Lower leg skin (tissue), 4 donors: ENCODE results near the gene RXRA. TPM values are rescaled to one million over a fixed set of nuclear protein-coding genes. Genes with fewer than 3 reads are reported as not detected.

Experiments
- DNase-seq, 2 donors: peaks; one replicate each; pipeline ENCODE4 v3.0.0-alpha.2; 2019; ENCODE audit warnings: low spot score in 2 of 2
- H3K4me3 ChIP-seq: fragments of 200-600 bp; sonication (generic); 2 replicates; pipeline ENCODE4 v1.5.1; 2017; ENCODE audit warnings: mild to moderate bottlenecking, low read depth; ENCODE audit not compliant: poor library complexity, severe bottlenecking
- POLR2A ChIP-seq, 2 donors: fragments of 450-650 bp; IDR thresholded peaks; one replicate each; pipeline ENCODE4 v1.6.1; 2016 to 2017; ENCODE audit warnings: antibody characterized with exemption in 2 of 2, mild to moderate bottlenecking in 1 of 2, moderate library complexity in 1 of 2
- WGBS, 2 donors: methylation state at CpG; one replicate each; pipeline ENCODE4 v1.1.5; 2018; 5-methylcytosine and 5-hydroxymethylcytosine counted together
- intact Hi-C: fragments of 100-400 bp; cut with DNase I; formaldehyde crosslinking; loops from one replicate; pipeline ENCODE4 v1.15.0; 2023; ENCODE audit warnings: low total_unique reads
- total RNA-seq, 4 donors: library from RNA; depleted of rRNA; stranded (reverse); fragments of >200 nt; gene quantifications; one replicate each; pipeline ENCODE4 v1.1.0, GENCODE V29; 2016
- TF ChIP-seq, protein P1 (sequence below), 3 donors: fragments of 450-650 bp; IDR thresholded peaks; one replicate each; pipeline ENCODE4 v1.5.1; 2016; ENCODE audit warnings: antibody characterized with exemption in 3 of 3, mild to moderate bottlenecking in 3 of 3, moderate library complexity in 2 of 3

Gene RXRA
- total RNA-seq, 4 donors from 2014 or later = 143 to 242 (median 166) TPM

DNA sequence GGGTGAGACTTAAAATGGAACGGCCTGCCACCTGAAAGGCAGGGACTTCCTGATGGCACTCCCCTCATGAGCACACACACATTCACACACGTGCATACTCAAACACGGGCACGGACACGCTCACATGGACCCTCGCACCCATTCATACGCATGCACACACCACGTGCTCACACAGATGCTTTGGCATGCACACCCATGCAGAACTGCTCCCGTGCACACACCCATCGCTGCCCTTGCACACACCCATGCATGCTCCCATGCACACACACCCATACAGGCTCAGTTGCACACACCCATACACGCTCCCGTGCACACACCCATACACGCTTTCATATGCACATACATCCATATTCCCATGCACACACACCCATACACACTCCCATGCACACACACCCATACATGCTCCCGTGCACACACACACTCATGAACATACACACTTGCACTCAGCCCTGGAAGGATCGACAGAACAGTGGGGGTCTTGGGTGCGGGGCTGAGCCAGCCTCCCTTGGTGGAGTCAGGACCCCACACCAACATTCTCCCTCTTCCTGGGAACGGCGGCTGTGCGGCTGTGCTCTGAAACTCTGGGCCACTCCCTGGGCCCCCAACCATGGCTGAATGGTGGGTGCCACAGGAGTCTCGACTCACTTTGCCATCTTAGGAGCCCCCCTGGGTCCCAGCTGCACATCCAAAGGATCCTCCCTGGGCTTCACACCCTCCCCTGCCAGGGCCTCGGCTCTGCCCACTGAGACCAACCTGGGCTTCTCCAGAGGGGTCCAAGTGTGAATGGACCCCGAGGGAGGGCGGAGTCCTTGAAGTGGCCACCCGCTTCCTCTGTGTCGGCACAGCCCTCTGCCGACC lies 115.2 kb downstream of the RXRA start:
- TF ChIP-seq, protein P1, sequence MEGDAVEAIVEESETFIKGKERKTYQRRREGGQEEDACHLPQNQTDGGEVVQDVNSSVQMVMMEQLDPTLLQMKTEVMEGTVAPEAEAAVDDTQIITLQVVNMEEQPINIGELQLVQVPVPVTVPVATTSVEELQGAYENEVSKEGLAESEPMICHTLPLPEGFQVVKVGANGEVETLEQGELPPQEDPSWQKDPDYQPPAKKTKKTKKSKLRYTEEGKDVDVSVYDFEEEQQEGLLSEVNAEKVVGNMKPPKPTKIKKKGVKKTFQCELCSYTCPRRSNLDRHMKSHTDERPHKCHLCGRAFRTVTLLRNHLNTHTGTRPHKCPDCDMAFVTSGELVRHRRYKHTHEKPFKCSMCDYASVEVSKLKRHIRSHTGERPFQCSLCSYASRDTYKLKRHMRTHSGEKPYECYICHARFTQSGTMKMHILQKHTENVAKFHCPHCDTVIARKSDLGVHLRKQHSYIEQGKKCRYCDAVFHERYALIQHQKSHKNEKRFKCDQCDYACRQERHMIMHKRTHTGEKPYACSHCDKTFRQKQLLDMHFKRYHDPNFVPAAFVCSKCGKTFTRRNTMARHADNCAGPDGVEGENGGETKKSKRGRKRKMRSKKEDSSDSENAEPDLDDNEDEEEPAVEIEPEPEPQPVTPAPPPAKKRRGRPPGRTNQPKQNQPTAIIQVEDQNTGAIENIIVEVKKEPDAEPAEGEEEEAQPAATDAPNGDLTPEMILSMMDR (IDR thresholded peaks at IDR 0.05) = no peak
- TF ChIP-seq POLR2A (IDR thresholded peaks at IDR 0.05) = no peak
- intact Hi-C loops = loop anchor here (2.0 kb wide), 1 partner anchor 271 kb away; no protein-coding TSS in a partner anchor
- H3K4me3 ChIP-seq = no peak overlapping the region
- no peak for DNase-seq
- WGBS, 2 donors = 37 to 48% methylated on average over 24 to 26 of the region's 26 CpGs

DNA sequence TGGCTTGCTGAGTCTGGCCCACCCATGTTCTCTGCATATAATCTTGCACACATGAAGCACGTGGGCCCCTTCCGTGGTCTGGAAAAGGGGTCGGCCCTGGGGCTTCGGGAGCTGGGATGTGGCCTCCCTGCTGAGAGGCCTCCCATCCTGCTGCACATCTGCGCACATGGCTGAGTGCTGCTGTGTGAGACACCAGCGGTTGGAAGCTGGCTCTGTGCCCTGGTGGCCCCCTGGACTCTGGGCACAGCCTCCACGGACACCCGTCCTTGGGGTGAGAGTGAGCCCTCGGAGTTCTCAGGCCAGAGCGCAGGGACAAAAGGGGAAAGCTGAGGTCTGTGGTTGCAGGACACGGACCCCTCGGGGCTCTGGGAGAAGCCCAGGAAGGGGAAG lies 115.8 kb downstream of the RXRA start:
- 6 to 7% methylated on average over 10 to 12 of the region's 12 CpGs for WGBS, 2 donors
- TF ChIP-seq, protein P1 (IDR thresholded peaks at IDR 0.05) = no peak
- no peak for TF ChIP-seq POLR2A (IDR thresholded peaks at IDR 0.05)

DNA sequence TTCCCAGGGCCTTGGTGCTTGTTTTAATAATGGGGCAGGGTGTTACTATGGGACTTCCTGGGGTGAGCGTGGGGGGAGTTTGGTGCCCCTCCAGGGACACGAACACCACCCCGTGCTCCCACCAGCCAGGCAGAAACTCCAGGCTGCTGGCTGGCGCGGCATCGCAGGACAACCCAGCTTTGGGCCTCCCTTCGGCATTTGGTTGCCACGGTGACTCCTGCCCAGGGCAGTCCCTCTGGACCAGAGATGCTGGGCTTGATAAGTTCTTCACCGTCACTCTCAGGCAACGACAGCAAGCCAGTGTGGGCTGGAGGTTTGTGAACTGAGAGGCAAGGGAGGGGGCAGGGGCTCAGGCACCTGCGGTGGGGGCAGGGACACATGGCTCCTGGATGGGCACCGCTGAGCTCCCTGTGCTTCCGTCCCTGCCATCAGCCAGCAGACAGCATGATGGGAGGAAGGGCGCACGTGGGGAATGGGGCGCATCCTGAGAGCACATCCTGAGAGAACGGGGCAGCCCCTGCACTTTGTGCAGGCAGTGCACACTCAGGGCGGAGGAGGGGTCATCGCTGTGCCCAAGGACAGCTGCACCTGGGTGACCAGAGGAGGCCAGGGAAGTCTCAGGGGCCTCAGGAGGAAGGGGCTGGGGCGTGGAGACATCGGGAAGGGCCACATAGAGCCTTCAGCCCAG lies 116.4 kb downstream of the RXRA start:
- WGBS, 2 donors = 17 to 27% methylated on average over 12 to 19 of the region's 21 CpGs
- intact Hi-C loops = loop anchor here (2.0 kb wide), 1 partner anchor 272 kb away; no protein-coding TSS in a partner anchor
- no peak for TF ChIP-seq POLR2A (IDR thresholded peaks at IDR 0.05)
- TF ChIP-seq, protein P1 (IDR thresholded peaks at IDR 0.05) = no peak
- DNase-seq = no peak
- no peak overlapping the region for H3K4me3 ChIP-seq

More for the DNA sequence above, 115.8 kb downstream of the RXRA start:
- intact Hi-C loops = loop anchor here (2.0 kb wide), 1 partner anchor 271 kb away; no protein-coding TSS in a partner anchor
- DNase-seq = peak in 1 of 2 donors; percentile 89
- H3K4me3 ChIP-seq = no peak overlapping the region

DNA sequence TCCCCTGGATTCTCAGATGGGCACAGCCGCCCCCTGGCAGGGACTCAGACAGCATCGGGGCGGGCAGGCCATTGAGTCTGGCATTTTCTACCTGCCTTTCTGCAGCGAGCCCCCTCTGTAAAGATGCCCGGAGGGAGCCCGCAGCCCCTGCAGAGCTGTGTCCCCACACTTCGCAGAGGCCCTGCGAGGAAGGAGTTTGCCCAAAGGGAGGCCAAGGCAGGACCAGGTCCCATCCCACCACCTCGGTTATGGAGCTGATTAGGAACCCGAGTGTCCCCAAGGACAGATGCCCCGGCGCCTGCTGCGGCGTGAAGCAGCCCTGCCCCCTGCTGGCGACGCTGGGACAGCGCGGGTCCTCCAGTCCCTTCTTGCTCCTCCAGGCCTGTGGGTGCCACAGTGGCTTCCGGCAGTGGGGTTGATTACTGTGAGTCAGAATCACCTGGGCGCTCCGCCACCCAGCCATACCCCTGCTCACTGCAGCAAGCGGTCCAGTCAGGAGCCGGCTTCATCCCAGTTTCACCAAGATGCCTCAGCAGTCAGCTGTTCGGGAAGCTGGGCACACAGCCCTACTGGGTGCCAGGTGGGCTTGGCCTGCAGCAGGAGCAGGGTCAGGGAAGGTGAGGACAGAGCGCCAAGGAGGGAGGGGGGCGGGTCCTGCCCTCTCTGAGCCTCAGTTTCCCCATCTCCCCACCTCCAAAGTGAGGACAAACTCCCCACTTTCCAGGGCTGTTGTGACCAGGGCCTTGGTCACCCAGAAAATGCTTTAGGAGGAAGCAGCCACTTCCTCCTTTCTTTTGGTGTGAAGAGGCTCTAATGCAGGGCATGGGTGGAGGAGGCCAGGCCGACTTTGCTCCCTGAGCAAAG lies 117.2 kb downstream of the RXRA start:
- TF ChIP-seq, protein P1 (IDR thresholded peaks at IDR 0.05) = peak in 2 of 3 donors; percentile 58 to 97
- TF ChIP-seq POLR2A (IDR thresholded peaks at IDR 0.05) = no peak
- intact Hi-C loops = loop anchor here (2.0 kb wide), 1 partner anchor 273 kb away; no protein-coding TSS in a partner anchor
- 8 to 11% methylated on average over 22 to 26 of the region's 27 CpGs for WGBS, 2 donors
- no peak overlapping the region for H3K4me3 ChIP-seq
- DNase-seq = peak; percentile 86 to 97

DNA sequence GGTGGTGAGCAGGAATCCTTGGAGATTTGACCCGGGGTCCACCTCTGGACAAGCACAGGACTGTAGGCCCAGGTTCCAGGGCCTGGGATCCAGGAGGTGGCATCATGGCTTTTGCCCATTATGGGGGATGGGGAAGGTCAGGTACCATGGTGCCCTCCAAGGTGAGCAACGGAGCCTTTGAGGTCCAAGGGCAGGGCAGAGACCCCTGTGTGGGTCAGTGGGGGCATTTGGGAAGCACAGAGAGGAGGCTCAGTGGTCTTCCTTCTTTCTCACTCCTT lies 117.7 kb downstream of the RXRA start:
- no peak overlapping the region for H3K4me3 ChIP-seq
- intact Hi-C loops = no loop called here
- TF ChIP-seq, protein P1 (IDR thresholded peaks at IDR 0.05) = no peak
- TF ChIP-seq POLR2A (IDR thresholded peaks at IDR 0.05) = no peak
- no peak for DNase-seq
- WGBS, 2 donors = 79 to 87% methylated on average over 2 of the region's 2 CpGs
